HTR-8/SVneo (cell line): ENCODE data around the gene TGM3.

ENCODE experiments used
- DNase-seq: peaks from one replicate; pipeline ENCODE4 v3.0.0; 2011; ENCODE audit warnings: low spot score, mixed read lengths; ENCODE audit not compliant: insufficient read length
- FAIRE-seq: peaks from 2 replicates; lab custom pipeline; 2011; peaks lifted over from hg19 to GRCh38; lab: Jason Lieb, UNC

TGM3 gene

DNA sequence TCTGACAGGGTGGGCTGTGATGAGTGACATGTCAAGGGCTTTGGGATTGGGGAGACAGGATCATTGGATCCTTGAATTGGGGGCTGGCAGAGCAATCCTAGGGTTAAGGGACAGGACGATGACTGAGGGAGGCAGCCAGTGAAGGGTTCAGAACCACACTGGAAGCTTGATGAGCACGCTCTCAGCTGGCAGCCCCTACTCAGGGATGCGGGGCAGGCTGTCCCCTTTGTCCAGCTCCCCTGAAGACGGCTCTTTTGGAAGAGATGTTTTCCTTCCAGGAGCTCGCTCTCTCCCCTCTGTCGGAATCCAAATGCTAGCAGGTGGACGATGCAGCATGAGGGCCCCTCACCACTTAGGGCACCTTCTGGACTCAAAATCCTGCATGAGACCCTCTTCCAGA is 8.4 kb downstream of the TGM3 start:
- FAIRE-seq (no peak), DNase-seq (no peak)

DNA sequence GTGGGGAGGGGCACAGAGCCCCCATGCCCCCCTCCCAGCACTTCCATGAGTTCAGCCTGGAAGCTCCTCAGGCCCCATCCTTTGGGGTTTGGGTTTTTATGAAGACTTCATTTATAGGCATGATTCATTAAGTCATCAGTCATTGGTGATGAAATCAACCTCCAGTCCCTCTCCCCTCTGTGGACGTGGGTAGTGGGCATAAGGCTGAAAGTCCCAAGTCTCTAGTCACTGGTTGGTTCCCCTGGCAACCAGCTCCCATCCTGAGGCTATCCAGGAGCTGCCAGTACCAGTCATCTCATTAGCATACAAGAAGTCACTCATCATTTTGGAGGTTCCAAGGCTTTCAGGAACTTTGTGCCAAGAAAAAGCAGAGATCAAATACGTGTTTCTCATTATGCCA is 9.2 kb downstream of the TGM3 start:
- FAIRE-seq: no peak
- DNase-seq: no peak

DNA sequence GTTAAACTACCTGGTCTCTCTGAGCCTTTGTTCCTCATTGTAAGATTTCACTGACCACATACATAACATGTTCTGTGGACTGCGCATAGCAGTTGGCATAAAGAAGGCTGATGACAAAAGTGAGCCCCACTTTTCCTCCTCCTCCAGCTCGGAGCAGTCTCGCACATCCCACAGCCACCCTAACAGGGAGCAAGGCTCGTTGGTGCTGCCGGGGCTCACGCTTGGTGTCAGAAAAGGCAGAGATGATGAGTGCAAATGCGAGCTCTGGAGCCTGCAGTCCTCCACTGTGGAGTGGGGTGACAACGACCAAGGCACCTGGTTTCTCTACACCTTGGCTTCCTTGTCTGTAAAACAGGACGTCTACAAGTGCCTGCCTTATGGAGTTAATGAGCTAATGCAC is 9.7 kb downstream of the TGM3 start:
- FAIRE-seq (no peak), DNase-seq (no peak)

DNA sequence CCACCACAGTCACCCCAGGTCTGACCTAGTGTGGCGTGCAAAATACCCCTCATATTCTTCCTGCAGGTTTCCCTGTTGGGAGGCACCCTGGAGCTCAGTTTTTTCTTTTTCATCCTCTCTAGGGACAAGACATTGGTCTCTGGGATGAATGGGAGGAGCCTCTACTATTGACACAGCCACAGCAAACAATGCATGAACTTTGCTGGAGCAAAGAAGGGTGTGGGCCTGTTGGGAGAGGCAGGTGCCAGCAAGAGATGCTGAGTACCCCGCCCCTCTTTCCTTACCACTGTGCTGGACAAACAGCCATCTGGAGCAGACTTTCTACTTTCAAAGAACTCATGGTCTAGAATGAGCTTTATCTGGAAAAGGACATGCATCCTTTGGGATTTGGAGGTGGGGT is 10.1 kb downstream of the TGM3 start:
- FAIRE-seq: no peak
- no peak for DNase-seq

DNA sequence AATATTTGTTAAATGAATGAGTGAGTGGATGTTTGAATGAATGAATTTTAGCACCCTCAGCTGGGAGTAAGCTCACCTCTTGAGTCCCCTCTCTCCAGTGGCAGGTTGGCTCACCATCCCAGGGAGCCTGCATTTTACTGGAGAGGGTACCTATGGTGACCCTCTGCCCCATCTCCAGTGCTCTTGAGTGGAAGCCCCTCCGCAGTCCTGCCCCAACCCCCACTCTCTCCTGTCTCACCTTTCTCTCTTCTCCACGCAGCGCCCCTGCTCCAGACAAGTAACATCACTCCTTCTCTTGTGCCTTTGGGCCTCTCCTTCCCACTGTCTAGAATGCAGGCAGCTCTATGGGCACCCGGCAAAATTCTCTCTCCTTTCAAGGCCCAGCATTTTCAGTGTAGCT is 11.3 kb downstream of the TGM3 start:
- FAIRE-seq: no peak
- DNase-seq: no peak

DNA sequence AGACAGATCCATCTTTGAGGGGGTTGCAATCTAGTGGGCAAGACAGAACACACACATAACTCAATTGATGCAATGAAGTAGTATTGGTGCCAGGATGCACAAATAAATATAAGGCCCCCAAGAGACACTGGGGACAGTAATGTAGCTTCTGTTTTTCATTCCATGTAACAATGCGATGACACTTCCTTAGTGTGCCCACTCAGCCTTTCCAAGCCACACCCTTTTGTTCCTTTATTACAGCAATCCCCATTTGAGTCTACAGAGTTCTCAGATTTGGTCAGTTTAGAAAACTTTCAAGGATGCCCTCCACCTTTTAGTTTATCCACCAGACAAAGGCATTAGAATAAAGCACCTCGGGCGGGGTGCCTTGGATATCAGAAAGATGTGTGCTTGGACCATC is 15.5 kb downstream of the TGM3 start:
- no peak for DNase-seq
- FAIRE-seq: no peak

- FAIRE-seq: no peak
- DNase-seq: no peak
Observed at GRCh38 chr20:2312876-2313275, 17.1 kb downstream of the TGM3 start.

- FAIRE-seq (no peak), DNase-seq (no peak)
Observed at GRCh38 chr20:2313316-2313715, 17.5 kb downstream of the TGM3 start.

GRCh38 chr20:2314759-2315439 is 19.1 kb downstream of the TGM3 start:
- peak; percentile 33 for FAIRE-seq

DNA sequence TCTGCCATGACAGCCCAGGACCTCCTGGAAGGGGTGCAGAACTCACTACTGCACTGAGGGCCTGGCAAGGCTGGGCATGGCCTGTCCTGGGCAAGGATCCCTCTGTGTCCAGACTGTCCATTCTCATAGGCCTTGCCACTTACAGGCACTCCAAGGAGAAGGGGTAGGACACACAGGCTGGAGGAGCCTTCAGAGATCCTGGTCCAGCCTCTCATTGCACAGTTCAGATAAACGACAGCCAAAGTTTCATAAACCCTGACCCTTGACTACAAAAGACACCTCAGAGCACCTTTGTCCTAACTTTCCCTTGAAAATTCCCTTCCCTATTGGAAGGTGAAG is 19.6 kb downstream of the TGM3 start:
- DNase-seq (no peak), FAIRE-seq (no peak)

More at GRCh38 chr20:2314759-2315439, 19.1 kb downstream of the TGM3 start:
- peak; percentile 62 for DNase-seq

- DNase-seq (no peak), FAIRE-seq (no peak)
Observed at GRCh38 chr20:2316847-2317495, 21.2 kb downstream of the TGM3 start.

DNA sequence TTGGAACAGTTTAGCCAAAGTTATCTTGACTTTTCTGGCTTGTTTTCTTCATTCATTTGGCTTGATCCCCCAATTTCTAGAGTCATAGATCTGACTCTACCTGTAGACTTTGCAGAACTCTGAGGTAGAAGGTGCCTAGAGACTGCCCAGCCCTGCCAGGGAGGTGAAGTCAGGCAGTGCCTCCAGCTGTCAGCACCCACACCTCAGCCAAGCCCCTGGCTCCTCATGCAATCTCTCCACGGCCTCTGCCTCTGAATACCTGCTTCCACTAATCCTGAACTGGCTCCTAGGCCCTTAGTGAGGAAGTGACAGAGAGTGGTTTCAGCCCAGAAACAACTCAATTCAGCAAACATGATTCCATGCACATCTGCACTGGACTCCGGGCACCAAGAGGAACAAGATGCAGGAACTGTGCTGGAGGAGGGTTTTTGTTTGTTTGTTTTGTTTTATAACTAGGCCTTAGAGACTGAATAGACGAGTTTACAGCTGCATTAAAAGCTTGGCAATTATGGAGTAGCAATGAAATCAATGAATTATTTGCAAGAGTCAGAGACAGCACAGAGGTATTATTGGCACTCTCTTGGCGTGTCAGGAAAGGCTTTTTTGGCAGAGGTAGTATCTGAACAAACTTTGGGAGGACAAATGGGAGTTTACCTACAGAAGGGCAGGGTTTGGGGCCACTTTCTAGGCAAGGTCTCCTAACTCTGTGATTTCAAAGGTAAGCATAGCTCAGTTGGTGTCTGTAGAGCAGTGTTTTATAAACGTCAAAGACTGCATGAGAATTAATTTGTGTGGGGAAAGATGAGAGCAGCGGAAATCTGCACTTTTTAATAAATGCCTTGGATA is 25.2 kb downstream of the TGM3 start:
- DNase-seq: no peak
- FAIRE-seq: no peak

DNA sequence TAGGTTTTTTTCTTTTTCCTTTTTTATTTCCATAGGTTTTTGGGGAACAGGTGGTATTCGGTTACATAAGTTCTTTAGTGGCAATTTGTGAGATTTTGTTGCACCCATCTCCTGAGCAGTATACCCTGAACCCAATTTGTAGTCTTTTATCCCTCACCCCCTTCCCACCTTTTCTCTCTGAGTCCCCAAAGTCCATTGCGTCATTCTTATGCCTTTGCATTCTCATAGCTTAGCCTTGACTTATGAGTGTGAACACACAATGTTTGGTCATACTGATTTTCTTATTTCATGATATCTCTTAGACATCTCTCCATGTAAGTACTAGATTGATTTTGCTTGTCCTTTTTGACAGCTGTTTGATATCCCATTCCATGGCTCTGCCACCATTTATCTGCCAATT is 27.2 kb downstream of the TGM3 start:
- no peak for DNase-seq
- no peak for FAIRE-seq

DNA sequence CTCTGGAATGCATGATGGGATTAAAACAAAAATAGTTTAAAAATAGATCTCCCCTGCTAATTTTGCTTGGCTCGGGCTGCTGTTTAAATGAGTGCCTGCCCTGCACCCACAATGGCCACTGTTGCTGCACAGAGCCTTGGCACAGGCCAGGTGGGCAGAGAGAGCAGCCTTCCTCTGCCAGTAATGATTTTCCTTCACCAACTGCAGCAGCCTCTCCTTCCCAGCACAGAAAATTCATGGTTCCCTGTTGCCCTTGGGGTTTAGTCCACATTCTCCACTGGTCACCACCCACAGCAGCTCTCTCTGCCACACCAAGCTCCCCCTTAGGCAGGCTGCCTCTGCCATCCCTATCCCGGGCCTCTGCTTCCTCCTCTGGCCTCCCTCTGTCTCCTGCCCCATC is 30.2 kb downstream of the TGM3 start:
- DNase-seq: no peak
- FAIRE-seq: no peak

DNA sequence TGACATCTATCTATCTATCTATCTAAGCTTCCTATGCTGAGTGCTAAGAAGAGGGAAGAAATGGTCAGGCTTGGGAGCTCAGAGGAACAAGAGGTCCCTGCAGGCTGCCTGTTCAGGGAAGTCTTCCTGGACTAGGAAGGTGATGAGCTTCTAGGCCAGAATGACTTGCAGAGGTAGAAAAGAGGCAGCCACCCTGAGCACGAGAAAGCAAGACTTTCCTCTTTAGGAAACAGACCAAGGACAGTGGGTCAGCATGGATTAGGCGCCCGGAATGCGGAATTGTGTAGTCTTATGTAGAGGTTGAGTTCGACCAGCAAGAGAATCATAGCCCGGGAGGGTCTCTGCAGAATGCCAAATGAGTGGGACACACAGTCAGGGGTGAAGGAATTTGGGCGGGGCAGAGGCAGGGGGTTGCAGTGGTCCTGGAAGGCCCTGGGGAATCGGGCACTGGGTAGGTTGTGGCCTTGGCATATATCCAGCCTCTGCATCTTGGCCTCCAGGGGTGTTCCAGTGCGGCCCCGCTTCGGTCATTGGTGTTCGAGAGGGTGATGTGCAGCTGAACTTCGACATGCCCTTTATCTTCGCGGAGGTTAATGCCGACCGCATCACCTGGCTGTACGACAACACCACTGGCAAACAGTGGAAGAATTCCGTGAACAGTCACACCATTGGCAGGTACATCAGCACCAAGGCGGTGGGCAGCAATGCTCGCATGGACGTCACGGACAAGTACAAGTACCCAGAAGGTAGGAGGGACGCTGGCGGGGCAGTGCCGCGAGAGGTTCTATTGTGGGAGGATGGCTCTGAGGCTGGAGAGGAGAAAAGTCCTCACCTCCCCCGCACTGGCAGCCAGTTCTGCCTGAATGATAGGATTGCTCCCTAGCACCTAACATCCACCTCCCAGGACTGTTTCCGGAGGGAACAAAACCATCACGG is 32.1 kb downstream of the TGM3 start:
- FAIRE-seq (no peak), DNase-seq (no peak)

DNA sequence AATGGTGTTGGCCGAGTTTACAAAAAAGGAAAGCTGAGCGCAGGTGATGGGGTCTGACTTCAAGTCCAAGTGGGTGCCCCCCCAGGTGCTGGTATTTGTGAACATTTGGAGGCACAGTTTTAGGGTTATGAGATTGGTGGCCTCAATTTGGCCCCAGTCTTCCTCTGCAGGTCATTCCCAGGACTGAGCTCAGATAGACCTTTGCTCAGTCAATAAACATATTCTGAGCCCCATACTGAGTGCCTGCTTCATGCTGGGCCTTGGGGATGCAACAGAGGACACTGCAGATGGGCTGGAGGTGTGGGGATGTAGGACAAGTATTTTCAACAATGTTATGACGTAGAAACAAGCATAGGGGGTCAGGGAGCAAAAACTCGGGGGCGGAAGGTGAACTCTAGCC is 33.5 kb downstream of the TGM3 start:
- FAIRE-seq (no peak), DNase-seq (no peak)

DNA sequence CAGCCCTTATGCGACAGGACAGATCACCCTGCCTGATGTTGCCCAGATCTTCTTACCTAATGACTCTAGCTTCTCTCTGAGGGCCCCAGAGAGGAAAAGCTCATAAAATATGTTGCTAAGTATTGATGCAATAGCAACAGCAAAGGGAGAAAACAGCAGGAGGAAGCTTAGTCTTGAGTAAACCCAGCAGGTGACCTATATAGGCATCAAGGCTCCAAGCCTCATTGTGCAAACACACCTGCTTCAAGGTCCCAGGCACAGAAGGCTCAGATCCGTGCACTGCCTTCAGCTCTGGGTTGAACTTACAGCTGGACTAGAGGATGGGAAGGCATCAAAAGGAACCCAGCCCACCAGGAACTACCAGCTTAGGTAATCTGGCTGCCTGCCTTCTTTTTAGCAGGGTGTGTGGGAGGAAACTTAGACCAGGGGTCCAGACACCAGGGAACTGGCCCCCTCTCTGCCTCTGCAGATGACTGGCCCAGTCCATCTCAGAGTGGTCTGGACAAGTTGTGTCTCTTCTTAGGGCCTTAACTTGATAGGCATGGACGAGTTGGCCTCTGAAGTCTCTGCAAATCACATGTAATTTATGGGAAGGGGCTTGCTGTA is 34.4 kb downstream of the TGM3 start:
- FAIRE-seq (no peak), DNase-seq (no peak)

DNA sequence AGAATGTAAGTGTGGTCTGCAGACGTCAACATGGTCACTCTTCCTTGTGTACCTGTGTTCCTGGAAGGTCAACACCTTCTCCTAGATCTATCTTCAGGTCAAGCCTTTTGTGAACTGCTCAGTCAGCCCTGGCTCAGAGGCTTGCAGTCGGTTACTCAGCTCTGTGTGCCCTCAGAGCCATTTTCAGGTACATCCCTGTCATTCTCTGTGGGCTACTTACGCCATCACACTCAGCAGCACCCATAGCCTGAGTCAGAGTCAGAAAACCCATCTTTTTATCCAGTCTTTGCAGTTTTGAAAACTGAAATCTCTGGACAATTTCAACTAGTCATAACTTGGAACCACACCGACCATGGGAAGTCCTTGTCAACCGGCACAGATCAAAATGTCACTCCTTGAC is 35.3 kb downstream of the TGM3 start:
- no peak for DNase-seq
- no peak for FAIRE-seq

DNA sequence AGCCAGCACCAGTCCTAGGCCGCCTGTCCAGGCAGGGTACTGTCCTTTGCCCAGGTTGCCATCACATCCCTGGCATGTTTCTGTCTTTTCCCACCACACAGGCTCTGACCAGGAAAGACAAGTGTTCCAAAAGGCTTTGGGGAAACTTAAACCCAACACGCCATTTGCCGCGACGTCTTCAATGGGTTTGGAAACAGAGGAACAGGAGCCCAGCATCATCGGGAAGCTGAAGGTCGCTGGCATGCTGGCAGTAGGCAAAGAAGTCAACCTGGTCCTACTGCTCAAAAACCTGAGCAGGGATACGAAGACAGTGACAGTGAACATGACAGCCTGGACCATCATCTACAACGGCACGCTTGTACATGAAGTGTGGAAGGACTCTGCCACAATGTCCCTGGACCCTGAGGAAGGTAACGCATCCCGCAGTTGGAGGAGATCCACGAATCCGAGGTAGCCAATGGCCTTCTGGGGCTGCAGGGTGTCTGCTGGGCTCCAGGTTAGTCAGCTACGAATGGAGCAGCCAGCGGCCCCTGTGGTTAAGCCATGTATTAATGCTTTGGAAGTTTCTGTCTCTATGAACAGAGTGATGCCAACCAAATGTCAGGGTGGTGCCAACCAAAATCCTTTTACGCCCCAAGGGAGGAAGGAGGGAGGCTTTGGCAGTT is 36.2 kb downstream of the TGM3 start:
- DNase-seq: no peak
- no peak for FAIRE-seq
